Right atrium auricular region (tissue), 2 donors: ENCODE results near the gene BMAL1. TPM values are rescaled to one million over a fixed set of nuclear protein-coding genes. Genes with fewer than 3 reads are reported as not detected.

Source experiments
- DNase-seq: peaks from one replicate; pipeline ENCODE4 v3.0.0-alpha.2; 2019; ENCODE audit warnings: low spot score
- H3K27ac ChIP-seq, 2 donors: fragments of 200-600 bp; sonication (generic); 1 replicate in 1 of 2; 2 replicates in 1 of 2; pipeline ENCODE4 v1.5.1; 2016 to 2019
- H3K27me3 ChIP-seq, 2 donors: fragments of 200-600 bp; sonication (generic); one replicate each; pipeline versions ENCODE4 v1.5.1 to v1.6.0; 2017 to 2019
- H3K36me3 ChIP-seq: fragments of 200-600 bp; sonication (generic); one replicate; pipeline ENCODE4 v1.5.1; 2016
- H3K4me1 ChIP-seq, 2 donors: fragments of 200-600 bp; sonication (generic); one replicate each; pipeline versions ENCODE4 v1.5.1 to v1.6.0; 2017 to 2019
- H3K4me3 ChIP-seq, 2 donors: fragments of 200-600 bp; sonication (generic); 1 replicate in 1 of 2; 2 replicates in 1 of 2; pipeline ENCODE4 v1.5.1; 2017 to 2019; ENCODE audit warnings: mild to moderate bottlenecking in 1 of 2, moderate library complexity in 1 of 2
- H3K9me3 ChIP-seq, 2 donors: fragments of 200-600 bp; sonication (generic); one replicate each; pipeline ENCODE4 v1.5.1; 2019
- total RNA-seq, 2 donors: library from RNA; depleted of rRNA; stranded (reverse); fragments of >200 nt; gene quantifications; one replicate each; pipeline ENCODE4 v1.1.0, GENCODE V29; 2016
- TF ChIP-seq, protein P1 (sequence below), 2 donors: fragments of 200-600 bp; sonication (generic); IDR thresholded peaks; one replicate each; pipeline ENCODE4 v1.5.1; 2019; ENCODE audit warnings: antibody characterized with exemption in 2 of 2

BMAL1 gene
- total RNA-seq, 2 donors from 2014 or later, result 20.7 to 24.9 TPM

DNA sequence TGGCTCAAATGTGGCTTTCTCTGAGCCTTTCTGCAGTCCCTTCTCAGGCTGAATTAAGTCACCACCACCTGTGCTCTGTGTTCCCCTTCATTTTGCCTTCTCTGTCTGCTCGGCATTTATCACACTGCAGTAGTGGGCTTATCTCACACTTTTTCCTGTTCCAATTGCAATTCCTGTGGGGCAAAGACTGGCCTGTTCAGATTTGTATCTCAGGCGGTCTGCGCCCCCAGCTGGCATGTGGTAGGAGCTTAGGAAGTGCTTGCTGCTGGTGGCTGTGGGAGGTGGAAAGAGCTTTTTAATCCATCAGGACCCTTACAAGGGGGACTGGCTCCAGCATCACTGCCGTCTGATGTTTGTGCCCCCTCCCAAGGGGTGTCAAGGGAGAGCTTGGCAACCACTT lies 21.2 kb downstream of the BMAL1 start:
- Histone ChIP-seq H3K36me3 (no peaks in the 10 kb centered on the region), H3K27ac (no peak overlapping the region), H3K27me3 (no peaks in the 10 kb centered on the region), H3K4me3 (no peak overlapping the region), H3K9me3 (no peaks in the 10 kb centered on the region), H3K4me1 (peaks cover 0 to 45% of the 10 kb centered on the region in 2 donors)
- TF ChIP-seq, protein P1, sequence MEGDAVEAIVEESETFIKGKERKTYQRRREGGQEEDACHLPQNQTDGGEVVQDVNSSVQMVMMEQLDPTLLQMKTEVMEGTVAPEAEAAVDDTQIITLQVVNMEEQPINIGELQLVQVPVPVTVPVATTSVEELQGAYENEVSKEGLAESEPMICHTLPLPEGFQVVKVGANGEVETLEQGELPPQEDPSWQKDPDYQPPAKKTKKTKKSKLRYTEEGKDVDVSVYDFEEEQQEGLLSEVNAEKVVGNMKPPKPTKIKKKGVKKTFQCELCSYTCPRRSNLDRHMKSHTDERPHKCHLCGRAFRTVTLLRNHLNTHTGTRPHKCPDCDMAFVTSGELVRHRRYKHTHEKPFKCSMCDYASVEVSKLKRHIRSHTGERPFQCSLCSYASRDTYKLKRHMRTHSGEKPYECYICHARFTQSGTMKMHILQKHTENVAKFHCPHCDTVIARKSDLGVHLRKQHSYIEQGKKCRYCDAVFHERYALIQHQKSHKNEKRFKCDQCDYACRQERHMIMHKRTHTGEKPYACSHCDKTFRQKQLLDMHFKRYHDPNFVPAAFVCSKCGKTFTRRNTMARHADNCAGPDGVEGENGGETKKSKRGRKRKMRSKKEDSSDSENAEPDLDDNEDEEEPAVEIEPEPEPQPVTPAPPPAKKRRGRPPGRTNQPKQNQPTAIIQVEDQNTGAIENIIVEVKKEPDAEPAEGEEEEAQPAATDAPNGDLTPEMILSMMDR (IDR thresholded peaks at IDR 0.05), result no peak
- DNase-seq, result no peak

DNA sequence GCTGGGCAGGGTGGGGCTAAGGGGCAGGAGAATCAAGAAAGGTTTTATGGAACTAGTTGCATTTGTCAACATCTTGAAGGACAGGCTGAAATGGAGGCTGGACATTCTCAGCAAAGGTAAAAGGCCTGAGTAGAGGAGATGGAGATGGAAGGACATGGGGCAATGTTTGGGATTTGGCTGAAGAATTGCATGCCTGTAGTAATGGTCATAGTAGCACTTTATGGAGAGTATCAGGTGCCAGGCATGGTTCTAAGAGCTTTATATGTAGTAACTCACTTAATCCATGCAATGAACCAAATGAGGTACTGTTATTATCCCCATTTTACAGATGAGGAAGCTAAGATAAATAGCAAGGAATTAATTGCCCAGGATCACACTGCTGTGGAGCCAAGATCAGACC lies 23.9 kb downstream of the BMAL1 start:
- H3K27ac ChIP-seq, result no peak overlapping the region

DNA sequence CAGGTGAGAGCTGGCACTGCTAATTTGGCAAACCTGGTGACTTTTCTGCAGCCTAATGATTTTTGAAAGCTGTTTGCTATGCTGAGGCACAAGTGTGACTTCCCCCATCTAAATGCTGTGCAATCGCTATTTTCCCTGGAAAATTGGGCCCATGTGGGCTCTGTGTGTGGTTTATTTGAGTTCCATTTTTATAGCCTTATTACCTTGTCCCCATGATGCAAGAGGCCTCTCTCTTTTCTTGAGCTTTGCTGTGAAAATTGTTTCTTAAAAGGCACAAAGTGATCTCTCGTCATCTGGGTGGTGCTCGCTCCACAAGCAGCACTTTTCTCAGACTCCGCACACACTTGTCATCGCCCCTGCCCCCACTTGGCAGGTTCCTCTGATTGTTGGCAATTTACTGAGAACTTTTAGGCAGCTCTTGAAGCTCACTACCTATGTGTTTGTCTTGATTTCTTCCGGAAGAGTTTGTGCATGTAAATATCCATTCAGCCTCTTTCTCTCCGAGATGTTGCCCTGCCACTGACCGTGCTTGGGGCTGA lies 24.9 kb downstream of the BMAL1 start:
- no peaks in the 10 kb centered on the region for H3K27me3 ChIP-seq
- no peak for DNase-seq
- TF ChIP-seq, protein P1 (IDR thresholded peaks at IDR 0.05), result no peak
- no peak overlapping the region for H3K4me3 ChIP-seq
- peaks cover 0 to 61% of the 10 kb centered on the region in 2 donors for H3K4me1 ChIP-seq
- H3K27ac ChIP-seq, result no peak overlapping the region
- no peaks in the 10 kb centered on the region for H3K36me3 ChIP-seq
- H3K9me3 ChIP-seq, result no peaks in the 10 kb centered on the region

More for the DNA sequence above, 23.9 kb downstream of the BMAL1 start:
- no peaks in the 10 kb centered on the region for H3K36me3 ChIP-seq
- TF ChIP-seq, protein P1 (IDR thresholded peaks at IDR 0.05), result no peak
- peaks cover 0 to 58% of the 10 kb centered on the region in 2 donors for H3K4me1 ChIP-seq
- no peaks in the 10 kb centered on the region for H3K9me3 ChIP-seq
- H3K4me3 ChIP-seq, result no peak overlapping the region
- no peaks in the 10 kb centered on the region for H3K27me3 ChIP-seq
- no peak for DNase-seq

DNA sequence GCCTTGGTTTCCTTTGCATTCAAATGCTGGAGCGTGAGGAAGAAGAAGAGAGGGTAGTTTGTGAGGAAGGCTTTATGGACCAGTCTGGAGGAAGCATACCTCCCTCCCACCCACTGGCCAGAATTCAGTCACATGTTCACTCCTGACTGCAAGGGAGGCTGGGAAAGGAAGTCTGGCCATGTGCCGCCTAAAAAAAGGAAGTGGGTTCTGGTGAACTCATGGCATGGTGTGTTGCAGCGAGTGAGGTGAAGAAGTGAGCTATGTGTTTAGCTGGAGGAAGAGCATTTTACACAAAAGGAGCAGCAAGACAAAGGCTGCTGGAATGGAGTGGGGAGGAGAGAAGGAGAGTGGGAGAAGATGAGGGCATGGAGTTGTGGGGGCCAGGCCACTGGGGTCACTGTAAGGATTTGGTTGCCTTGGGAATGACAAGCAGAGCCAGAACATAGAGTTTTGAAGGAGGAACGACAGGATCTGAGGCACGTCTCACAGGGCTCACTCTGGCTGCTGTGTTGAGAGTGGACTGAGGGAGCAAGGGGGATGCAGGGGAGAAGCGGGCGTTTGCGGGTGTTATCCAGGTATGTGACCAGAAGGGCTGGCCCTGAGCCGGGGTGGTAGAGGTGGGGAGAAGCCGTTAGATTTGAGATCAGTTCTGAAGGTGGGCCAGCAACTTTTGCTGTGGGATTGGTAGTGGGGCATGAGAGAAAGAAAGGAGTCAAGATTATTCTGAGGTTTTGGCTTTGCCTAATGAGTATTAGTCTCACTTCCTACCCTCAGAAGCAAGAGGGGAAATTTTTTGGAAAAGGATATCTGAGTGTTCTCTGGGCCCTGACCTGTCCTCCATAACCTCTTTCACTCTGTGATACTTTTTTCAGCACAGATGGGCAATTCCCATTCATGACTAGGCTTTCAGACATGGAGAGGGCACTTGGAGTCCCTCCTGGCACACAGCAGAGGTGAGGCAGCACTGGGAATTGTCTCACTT lies 26.4 kb downstream of the BMAL1 start:
- TF ChIP-seq, protein P1 (IDR thresholded peaks at IDR 0.05), result no peak
- no peaks in the 10 kb centered on the region for H3K9me3 ChIP-seq
- H3K27ac ChIP-seq, result peak overlapping the region in 1 of 2 donors; percentile 72
- H3K4me3 ChIP-seq, result no peak overlapping the region
- H3K36me3 ChIP-seq, result no peaks in the 10 kb centered on the region
- DNase-seq, result no peak
- H3K4me1 ChIP-seq, result peaks cover 0 to 48% of the 10 kb centered on the region in 2 donors
- no peaks in the 10 kb centered on the region for H3K27me3 ChIP-seq

DNA sequence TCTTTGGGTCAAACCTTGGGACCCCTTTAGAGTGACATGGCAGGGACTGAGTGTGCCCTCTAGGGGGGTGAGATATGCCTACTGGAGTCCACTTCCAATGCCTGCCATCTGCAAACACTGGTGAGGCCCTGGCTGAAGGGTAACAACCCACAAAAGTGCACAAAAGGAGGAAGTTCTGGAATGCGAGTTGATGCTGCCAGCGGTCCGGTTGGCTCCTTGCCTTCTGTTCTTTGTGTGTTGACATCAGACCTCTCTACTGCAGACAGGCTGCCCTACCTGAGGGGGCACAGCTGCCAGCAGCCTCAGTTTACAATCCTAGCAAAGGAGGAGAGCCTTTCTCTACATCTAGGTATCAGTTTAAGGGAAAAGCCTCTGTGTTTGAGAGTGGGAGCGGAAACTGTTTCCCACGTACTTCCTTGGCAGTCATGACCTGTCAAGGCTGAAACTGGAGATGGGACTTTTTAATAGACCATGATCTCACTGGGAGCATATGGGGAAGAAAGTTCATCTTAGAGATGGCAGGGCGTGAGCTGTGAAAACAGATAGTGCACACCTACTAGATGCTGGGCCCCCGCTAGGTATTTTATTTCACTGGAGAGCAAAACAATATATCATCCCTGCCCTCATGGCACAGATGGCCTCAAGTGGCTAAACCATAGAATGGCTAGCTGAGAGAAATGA lies 27.2 kb downstream of the BMAL1 start:
- Histone ChIP-seq H3K4me1 (peaks cover 0 to 41% of the 10 kb centered on the region in 2 donors), H3K36me3 (no peaks in the 10 kb centered on the region), H3K4me3 (no peak overlapping the region), H3K9me3 (no peaks in the 10 kb centered on the region), H3K27me3 (no peaks in the 10 kb centered on the region), H3K27ac (peak overlapping the region in 1 of 2 donors; percentile 72)
- no peak for DNase-seq
- TF ChIP-seq, protein P1 (IDR thresholded peaks at IDR 0.05), result no peak
